ENCODE results near the gene GALNT18.

DNA sequence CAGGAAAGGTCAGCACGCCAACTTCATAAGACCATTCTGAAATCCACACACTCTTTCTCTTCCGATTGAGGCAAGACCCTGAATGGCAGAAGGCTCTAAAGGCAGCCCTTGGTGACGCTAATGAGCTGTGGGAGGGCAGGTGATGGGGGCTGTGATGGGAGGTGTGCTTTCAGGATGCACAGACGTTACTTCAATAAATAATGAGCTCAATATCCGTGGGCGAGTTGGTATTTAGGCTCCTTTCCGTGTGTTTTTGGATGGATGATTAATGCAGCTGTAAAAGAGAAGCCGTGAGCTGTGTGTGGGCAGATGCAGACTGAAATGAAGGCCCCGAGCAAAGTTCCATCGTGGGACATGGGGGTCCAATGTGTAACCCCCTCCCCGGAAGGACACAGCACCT, 138.2 kb downstream of the GALNT18 start:
- TF ChIP-seq POLR2AphosphoS5 (IDR thresholded peaks at IDR 0.05; ENCODE audit: low read depth) = no peak
- TF ChIP-seq CTCF (IDR thresholded peaks at IDR 0.05; ENCODE audit: insufficient read depth, low read length) = no peak
- TF ChIP-seq GABPA (IDR thresholded peaks at IDR 0.05; ENCODE audit: low read depth) = no peak
